ENCODE data around the gene DNTT. TPM values are rescaled to one million over a fixed set of nuclear protein-coding genes. Genes with fewer than 3 reads are reported as not detected.

Gene DNTT
- total RNA-seq, 1 donor from 2014 or later, result not detected

- no peaks in the 10 kb centered on the region for H3K4me1 ChIP-seq
- H3K9me3 Mint-ChIP-seq, result no peaks in the 10 kb centered on the region
- no peak overlapping the region for H3K27ac Mint-ChIP-seq
- no peak overlapping the region for H3K4me2 ChIP-seq
- H3K9me3 ChIP-seq (ENCODE audit: low read depth), result no peaks in the 10 kb centered on the region
- no peak for DNase-seq (ENCODE audit: low spot score)
- H2AFZ ChIP-seq (replicated peaks), result no peak overlapping the region
- peaks cover 2% of the 10 kb centered on the region for H3K27me3 Mint-ChIP-seq (ENCODE audit: insufficient read depth, low read depth)
- H4K20me1 ChIP-seq (ENCODE audit: low read depth), result no peaks in the 10 kb centered on the region
- no peaks in the 10 kb centered on the region for H3K79me2 ChIP-seq (ENCODE audit: low read depth)
- H3K36me3 Mint-ChIP-seq, result no peaks in the 10 kb centered on the region
- no peak overlapping the region for H3K4me3 ChIP-seq
- TF ChIP-seq EZH2 (IDR thresholded peaks at IDR 0.05), result no peak
- TF ChIP-seq EZH2phosphoT487 (IDR thresholded peaks at IDR 0.05), result no peak
- TF ChIP-seq CTCF (IDR thresholded peaks at IDR 0.05), result no peak
- H3K9ac ChIP-seq, result no peak overlapping the region
- H3K4me3 Mint-ChIP-seq, result no peak overlapping the region
- no peaks in the 10 kb centered on the region for H3F3A ChIP-seq (ENCODE audit: low read depth)
- H3K27ac ChIP-seq, result no peak overlapping the region
- H3K36me3 ChIP-seq, result no peaks in the 10 kb centered on the region
- no peaks in the 10 kb centered on the region for H3K27me3 ChIP-seq
- H3K4me1 Mint-ChIP-seq, result no peaks in the 10 kb centered on the region
These were observed 48.3 kb downstream of the DNTT start for GRCh38 chr10:96352582-96352981.

DNA sequence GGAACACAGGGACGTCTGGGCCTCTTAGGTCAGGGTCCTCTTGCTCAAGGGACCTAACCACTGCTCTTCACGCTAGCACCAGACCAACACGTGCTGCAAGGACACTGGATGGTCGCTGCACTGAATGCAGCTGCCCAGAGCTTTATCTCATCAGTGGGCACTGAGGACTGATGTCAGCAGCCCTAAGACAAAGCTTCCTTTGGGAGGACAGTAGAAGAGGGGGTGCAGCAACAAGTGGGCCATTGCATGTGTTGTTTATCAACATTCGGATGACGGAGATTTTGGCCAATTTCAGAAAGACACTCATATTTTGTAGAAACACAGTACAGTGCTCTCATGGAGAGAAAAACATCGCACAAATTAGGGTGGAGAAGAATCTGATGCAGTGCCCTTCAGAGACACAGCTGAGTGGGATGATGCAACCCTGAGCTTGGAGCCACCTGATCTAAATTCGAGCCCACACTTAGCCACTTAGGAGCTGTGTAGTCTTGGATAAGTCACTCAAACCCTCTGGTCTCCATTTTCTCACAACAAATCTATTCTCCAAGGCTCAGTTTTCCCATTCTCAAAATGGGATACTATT is 52.9 kb downstream of the DNTT start:
- Histone ChIP-seq H4K20me1 (ENCODE audit: low read depth) (no peaks in the 10 kb centered on the region), H3K27me3 (no peaks in the 10 kb centered on the region), H3K27ac (no peak overlapping the region), H3K4me2 (no peak overlapping the region), H3K9me3 (ENCODE audit: low read depth) (no peaks in the 10 kb centered on the region), H2AFZ (replicated peaks) (no peak overlapping the region), H3K9ac (no peak overlapping the region), H3K4me3 (no peak overlapping the region), H3K4me1 (no peaks in the 10 kb centered on the region), H3F3A (ENCODE audit: low read depth) (no peaks in the 10 kb centered on the region), H3K36me3 (no peaks in the 10 kb centered on the region), H3K79me2 (ENCODE audit: low read depth) (no peaks in the 10 kb centered on the region)
- Mint-ChIP-seq H3K9me3 (no peaks in the 10 kb centered on the region), H3K4me1 (no peaks in the 10 kb centered on the region), H3K27me3 (ENCODE audit: insufficient read depth, low read depth) (peaks cover 4% of the 10 kb centered on the region), H3K27ac (no peak overlapping the region), H3K36me3 (no peaks in the 10 kb centered on the region), H3K4me3 (no peak overlapping the region)
- no peak for DNase-seq (ENCODE audit: low spot score)
- TF ChIP-seq EZH2 (IDR thresholded peaks at IDR 0.05) (no peak), CTCF (IDR thresholded peaks at IDR 0.05) (no peak), EZH2phosphoT487 (IDR thresholded peaks at IDR 0.05) (no peak)

GRCh38 chr10:96358851-96359540 is 54.8 kb downstream of the DNTT start, which contains the start of gene OPALIN:
Gene OPALIN (minus strand): TSS chr10:96359002. CDS start chr10:96358896, 106 bp downstream.
- Histone ChIP-seq H3K4me2 (no peak within 1 kb of the TSS), H3K27ac (no peak within 1 kb of the TSS), H3K9ac (no peak within 1 kb of the TSS), H2AFZ (replicated peaks) (peak within 1 kb of the TSS; percentile 72), H3K79me2 (ENCODE audit: low read depth) (no peaks in the 10 kb centered on the region), H3F3A (ENCODE audit: low read depth) (no peaks in the 10 kb centered on the region), H3K4me3 (no peak within 1 kb of the TSS), H3K4me1 (no peaks in the 10 kb centered on the region), H3K36me3 (no peaks in the 10 kb centered on the region), H3K9me3 (ENCODE audit: low read depth) (no peaks in the 10 kb centered on the region), H3K27me3 (no peaks in the 10 kb centered on the region), H4K20me1 (ENCODE audit: low read depth) (no peaks in the 10 kb centered on the region)
- Mint-ChIP-seq H3K36me3 (no peaks in the 10 kb centered on the region), H3K27me3 (ENCODE audit: insufficient read depth, low read depth) (peaks cover 4% of the 10 kb centered on the region), H3K4me3 (no peak within 1 kb of the TSS), H3K4me1 (no peaks in the 10 kb centered on the region), H3K9me3 (no peaks in the 10 kb centered on the region), H3K27ac (no peak within 1 kb of the TSS)
- TF ChIP-seq CTCF (IDR thresholded peaks at IDR 0.05) (no peak), EZH2 (IDR thresholded peaks at IDR 0.05) (no peak), EZH2phosphoT487 (IDR thresholded peaks at IDR 0.05) (no peak)
- no peak for DNase-seq (ENCODE audit: low spot score)
